ENCODE results near the gene NAT9. TPM values are rescaled to one million over a fixed set of nuclear protein-coding genes. Genes with fewer than 3 reads are reported as not detected.

The NAT9 gene
- total RNA-seq, 1 donor from 2014 or later = 48.9 TPM

- Mint-ChIP-seq H3K36me3 (ENCODE audit: low read depth) (peaks cover 22% of the 10 kb centered on the region), H3K4me3 (ENCODE audit: unreplicated experiment) (no peak overlapping the region), H3K4me1 (ENCODE audit: low read depth) (no peaks in the 10 kb centered on the region), H3K27me3 (ENCODE audit: low read depth) (no peaks in the 10 kb centered on the region), H3K27ac (ENCODE audit: unreplicated experiment) (no peak overlapping the region), H3K9me3 (ENCODE audit: low read depth) (no peaks in the 10 kb centered on the region)
- peak; percentile 41 for TF ChIP-seq CTCF (IDR thresholded peaks at IDR 0.05)
- no peak for DNase-seq (ENCODE audit: low spot score)
These were observed 39.6 kb upstream of the NAT9 start for GRCh38 chr17:74815550-74816370.

DNA sequence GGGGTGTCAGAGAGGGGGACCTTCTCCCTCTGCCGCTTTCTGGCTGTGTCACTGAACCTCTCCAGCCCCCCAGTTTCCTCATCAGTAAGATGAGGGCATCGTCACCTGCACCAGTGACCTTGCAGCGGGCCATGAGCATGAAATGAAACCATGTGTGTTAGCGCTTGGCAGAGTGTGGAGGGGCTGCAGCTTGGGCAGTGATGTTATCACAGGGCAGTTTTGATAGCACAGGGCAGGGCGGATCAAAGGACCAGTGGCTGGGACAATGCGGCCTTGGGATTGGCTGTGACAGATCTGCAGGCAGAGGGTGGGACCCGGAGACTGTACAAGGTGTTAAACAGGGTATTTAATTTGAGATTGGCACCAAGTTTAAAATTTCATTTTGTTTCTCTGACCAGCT is 38.9 kb upstream of the NAT9 start:
- TF ChIP-seq CTCF (IDR thresholded peaks at IDR 0.05) = no peak
- Mint-ChIP-seq H3K4me3 (ENCODE audit: unreplicated experiment) (no peak overlapping the region), H3K27ac (ENCODE audit: unreplicated experiment) (no peak overlapping the region), H3K4me1 (ENCODE audit: low read depth) (no peaks in the 10 kb centered on the region), H3K27me3 (ENCODE audit: low read depth) (no peaks in the 10 kb centered on the region), H3K36me3 (ENCODE audit: low read depth) (peaks cover 23% of the 10 kb centered on the region), H3K9me3 (ENCODE audit: low read depth) (no peaks in the 10 kb centered on the region)
- no peak for DNase-seq (ENCODE audit: low spot score)

- no peak overlapping the region for H3K27ac Mint-ChIP-seq (ENCODE audit: unreplicated experiment)
- peak; percentile 29 for TF ChIP-seq CTCF (IDR thresholded peaks at IDR 0.05)
- peaks cover 23% of the 10 kb centered on the region for H3K36me3 Mint-ChIP-seq (ENCODE audit: low read depth)
- H3K4me3 Mint-ChIP-seq (ENCODE audit: unreplicated experiment) = no peak overlapping the region
- no peaks in the 10 kb centered on the region for H3K4me1 Mint-ChIP-seq (ENCODE audit: low read depth)
- H3K9me3 Mint-ChIP-seq (ENCODE audit: low read depth) = no peaks in the 10 kb centered on the region
- H3K27me3 Mint-ChIP-seq (ENCODE audit: low read depth) = no peaks in the 10 kb centered on the region
- no peak for DNase-seq (ENCODE audit: low spot score)
These were observed 38.3 kb upstream of the NAT9 start for GRCh38 chr17:74814453-74814852.

DNA sequence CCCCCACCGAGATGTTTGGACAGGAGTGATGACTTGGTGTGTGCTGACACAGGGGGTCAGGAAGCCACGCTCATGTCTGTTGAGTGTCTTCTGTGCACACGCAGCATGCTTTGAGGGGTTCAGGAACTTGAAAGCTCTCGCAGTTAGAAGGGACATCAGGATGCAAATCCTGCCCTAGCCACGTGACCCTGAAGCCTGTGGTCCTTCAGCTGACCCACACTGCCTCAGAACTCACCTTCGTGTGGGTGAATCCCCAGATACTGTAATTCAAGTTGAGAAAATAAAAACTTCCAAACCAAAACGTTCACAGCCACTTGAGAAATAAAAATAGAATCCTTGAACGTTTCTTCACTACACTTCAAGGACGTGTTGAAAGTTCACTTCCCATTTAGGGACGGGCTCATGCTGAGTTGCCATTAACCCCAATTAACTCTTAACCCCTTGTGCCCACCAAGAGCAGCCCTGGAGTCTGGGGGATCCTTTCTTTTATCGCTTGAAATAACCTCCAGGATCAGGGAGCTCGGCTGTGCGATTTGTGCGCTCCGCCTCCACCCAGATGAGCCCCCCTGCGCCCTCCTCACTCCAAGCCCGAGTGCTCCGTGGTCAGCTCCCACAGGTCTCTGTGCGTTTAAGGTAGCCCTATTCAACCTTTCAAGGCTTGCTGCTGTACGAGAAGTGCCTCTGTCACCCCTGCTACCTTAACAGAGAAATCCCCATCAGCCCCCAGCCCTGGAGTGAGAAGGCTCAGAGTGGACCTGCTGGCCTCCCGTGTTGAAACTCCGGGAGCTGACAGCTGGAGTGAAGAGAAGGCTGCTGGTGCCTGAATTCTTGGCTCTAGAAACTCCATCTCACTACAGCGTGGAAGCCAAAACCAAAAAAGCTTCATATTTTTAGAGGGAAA is 36.2 kb upstream of the NAT9 start:
- TF ChIP-seq CTCF (IDR thresholded peaks at IDR 0.05) = no peak
- DNase-seq (ENCODE audit: low spot score) = no peak
- Mint-ChIP-seq H3K4me3 (ENCODE audit: unreplicated experiment) (no peak overlapping the region), H3K27ac (ENCODE audit: unreplicated experiment) (no peak overlapping the region), H3K36me3 (ENCODE audit: low read depth) (peaks cover 24% of the 10 kb centered on the region), H3K4me1 (ENCODE audit: low read depth) (no peaks in the 10 kb centered on the region), H3K27me3 (ENCODE audit: low read depth) (no peaks in the 10 kb centered on the region), H3K9me3 (ENCODE audit: low read depth) (no peaks in the 10 kb centered on the region)

- TF ChIP-seq CTCF (IDR thresholded peaks at IDR 0.05) = no peak
- Mint-ChIP-seq H3K4me1 (ENCODE audit: low read depth) (no peaks in the 10 kb centered on the region), H3K27ac (ENCODE audit: unreplicated experiment) (no peak overlapping the region), H3K4me3 (ENCODE audit: unreplicated experiment) (no peak overlapping the region), H3K27me3 (ENCODE audit: low read depth) (no peaks in the 10 kb centered on the region), H3K36me3 (ENCODE audit: low read depth) (peaks cover 18% of the 10 kb centered on the region), H3K9me3 (ENCODE audit: low read depth) (no peaks in the 10 kb centered on the region)
- no peak for DNase-seq (ENCODE audit: low spot score)
These were observed 34.7 kb upstream of the NAT9 start for GRCh38 chr17:74810699-74811485.

Measured in chondrocyte (in vitro differentiated cells).